H1 (cell line): ENCODE measurements around the gene LDLRAD3.

Experiments used
- ATF2 ChIP-seq: IDR thresholded peaks from 2 replicates; pipeline ENCODE4 v1.6.1; 2012; ENCODE audit warnings: low read length, inconsistent platforms
- CTCF ChIP-seq, 3 experiments: IDR thresholded peaks; 1 replicate in 2 of 3; 2 replicates in 1 of 3; pipeline versions ENCODE4 v1.5.1 to v1.6.1; 2011; ENCODE audit warnings: low read length in 3 of 3, mild to moderate bottlenecking in 3 of 3, inconsistent platforms in 2 of 3, low read depth in 1 of 3, moderate library complexity in 1 of 3; ENCODE audit not compliant: insufficient read depth in 1 of 3; ENCODE audit errors: control extremely low read depth in 1 of 3
- EP300 ChIP-seq, 2 experiments: IDR thresholded peaks; 1 replicate in 1 of 2; 2 replicates in 1 of 2; pipeline ENCODE4 v1.6.1; 2011 to 2012; ENCODE audit warnings: low read depth in 2 of 2, low read length in 2 of 2, mild to moderate bottlenecking in 2 of 2, borderline replicate concordance in 1 of 2, inconsistent platforms in 1 of 2, moderate library complexity in 1 of 2
- HDAC6 ChIP-seq: IDR thresholded peaks from one replicate; pipeline ENCODE4 v1.7.1; 2012; ENCODE audit warnings: low read depth, mild to moderate bottlenecking, inconsistent platforms, low read length, moderate library complexity
- KDM1A ChIP-seq: fragments of 200-600, 300-600 bp; sonication (generic); IDR thresholded peaks from 2 replicates; pipeline ENCODE4 v1.7.1; 2016; ENCODE audit warnings: mild to moderate bottlenecking, low read length, borderline replicate concordance
- KDM5A ChIP-seq: fragments of 200-600 bp; IDR thresholded peaks from 2 replicates; pipeline ENCODE4 v1.7.1; 2012; ENCODE audit warnings: mild to moderate bottlenecking, low read length, inconsistent platforms, mixed read lengths
- POLR2A ChIP-seq, 2 experiments: IDR thresholded peaks; 1 replicate in 1 of 2; 2 replicates in 1 of 2; pipeline ENCODE4 v1.6.1; 2011; ENCODE audit warnings: low read depth in 2 of 2, low read length in 2 of 2, mild to moderate bottlenecking in 2 of 2; ENCODE audit errors: control extremely low read depth in 1 of 2
- POLR2AphosphoS5 ChIP-seq: IDR thresholded peaks from 2 replicates; pipeline ENCODE4 v1.6.1; 2011; ENCODE audit warnings: low read depth, low read length
- SP2 ChIP-seq: IDR thresholded peaks from 2 replicates; pipeline ENCODE4 v1.6.1; 2012; ENCODE audit warnings: mild to moderate bottlenecking, low read length, inconsistent platforms
- USF2 ChIP-seq: IDR thresholded peaks from 2 replicates; pipeline ENCODE4 v1.6.1; 2011; ENCODE audit warnings: low read length, improper control_type of control experiment

GRCh38 chr11:35930466-35930865 lies 13.4 kb upstream of the LDLRAD3 start:
- TF ChIP-seq KDM1A = no peak
- TF ChIP-seq SP2 = no peak
- TF ChIP-seq HDAC6 = no peak
- TF ChIP-seq POLR2AphosphoS5 = no peak
- no peak for TF ChIP-seq ATF2
- TF ChIP-seq CTCF (IDR thresholded peaks at IDR 0.05; ENCODE audit: control extremely low read depth in 1 of 3, insufficient read depth in 1 of 3, low read depth in 1 of 3, low read length in 3 of 3) = no peak
- TF ChIP-seq POLR2A (IDR thresholded peaks at IDR 0.05; ENCODE audit: control extremely low read depth in 1 of 2, low read depth in 2 of 2, low read length in 2 of 2) = no peak
- no peak for TF ChIP-seq EP300 (IDR thresholded peaks at IDR 0.05; ENCODE audit: borderline replicate concordance in 1 of 2, low read depth in 2 of 2, low read length in 2 of 2)
- no peak for TF ChIP-seq KDM5A
- TF ChIP-seq USF2 = no peak
